Osteocyte (in vitro differentiated cells): Measurements from ENCODE around the gene NMBR. TPM values are rescaled to one million over a fixed set of nuclear protein-coding genes. Genes with fewer than 3 reads are reported as not detected.
"Not testable (repeated sequence)": the region's sequence is repeated elsewhere in the genome, so short reads cannot be mapped to it uniquely, and the experiment has no call there.

ENCODE experiments used
- DNase-seq: peaks from one replicate; pipeline ENCODE4 v3.0.0; 2021; ENCODE audit warnings: mixed read lengths; ENCODE audit not compliant: unreplicated experiment; ENCODE audit errors: extremely low spot score
- H3K27ac Mint-ChIP-seq: one replicate; pipeline ENCODE4 v1.8.0; 2021; ENCODE audit warnings: mild to moderate bottlenecking, mixed read lengths; ENCODE audit not compliant: unreplicated experiment
- H3K27me3 Mint-ChIP-seq: one replicate; pipeline ENCODE4 v1.8.0; 2021; ENCODE audit warnings: mixed read lengths; ENCODE audit not compliant: unreplicated experiment
- H3K36me3 Mint-ChIP-seq: one replicate; pipeline ENCODE4 v1.8.0; 2021; ENCODE audit warnings: mixed read lengths; ENCODE audit not compliant: unreplicated experiment
- H3K4me1 Mint-ChIP-seq: one replicate; pipeline ENCODE4 v1.8.0; 2021; ENCODE audit warnings: mixed read lengths; ENCODE audit not compliant: unreplicated experiment
- H3K4me3 Mint-ChIP-seq: one replicate; pipeline ENCODE4 v1.8.0; 2021; ENCODE audit warnings: mild to moderate bottlenecking, moderate library complexity, mixed read lengths; ENCODE audit not compliant: unreplicated experiment
- H3K9me3 Mint-ChIP-seq: one replicate; pipeline ENCODE4 v1.8.0; 2021; ENCODE audit warnings: mixed read lengths; ENCODE audit not compliant: unreplicated experiment
- total RNA-seq: library from RNA; stranded (reverse); gene quantifications from 2 replicates; pipeline ENCODE4 v1.2.1, GENCODE V29; 2021
- TF ChIP-seq, protein P1 (sequence below): fragments of 200-600 bp; sonication (generic); IDR thresholded peaks from 2 replicates; pipeline ENCODE4 v1.5.0; 2021; ENCODE audit warnings: antibody characterized with exemption, mild to moderate bottlenecking, moderate library complexity

The NMBR gene
- total RNA-seq, 1 donor from 2014 or later: not detected

DNA sequence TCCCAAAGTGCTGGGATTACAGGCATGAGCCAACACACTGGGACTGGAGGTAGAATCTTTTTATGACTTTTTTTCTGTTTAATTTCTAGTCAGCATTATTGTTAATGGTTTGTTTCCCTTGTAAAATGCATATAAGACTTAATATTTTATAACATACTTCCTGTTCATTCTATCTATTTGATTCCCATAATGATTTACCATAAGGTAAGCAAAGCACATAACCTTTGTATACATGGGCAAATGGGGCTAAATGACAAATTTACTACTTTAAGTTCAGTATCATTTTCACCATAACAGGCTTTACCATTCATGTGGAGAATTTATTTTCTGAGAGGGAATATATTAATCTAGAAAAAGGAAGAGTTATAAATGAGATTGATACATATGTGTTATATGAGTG, 24.4 kb upstream of the NMBR start:
- H3K36me3 Mint-ChIP-seq: peaks cover 46% of the 10 kb centered on the region
- no peaks in the 10 kb centered on the region for H3K4me1 Mint-ChIP-seq
- H3K27ac Mint-ChIP-seq: no peak overlapping the region
- no peaks in the 10 kb centered on the region for H3K9me3 Mint-ChIP-seq
- no peaks in the 10 kb centered on the region for H3K27me3 Mint-ChIP-seq
- no peak overlapping the region for H3K4me3 Mint-ChIP-seq
- TF ChIP-seq, protein P1, sequence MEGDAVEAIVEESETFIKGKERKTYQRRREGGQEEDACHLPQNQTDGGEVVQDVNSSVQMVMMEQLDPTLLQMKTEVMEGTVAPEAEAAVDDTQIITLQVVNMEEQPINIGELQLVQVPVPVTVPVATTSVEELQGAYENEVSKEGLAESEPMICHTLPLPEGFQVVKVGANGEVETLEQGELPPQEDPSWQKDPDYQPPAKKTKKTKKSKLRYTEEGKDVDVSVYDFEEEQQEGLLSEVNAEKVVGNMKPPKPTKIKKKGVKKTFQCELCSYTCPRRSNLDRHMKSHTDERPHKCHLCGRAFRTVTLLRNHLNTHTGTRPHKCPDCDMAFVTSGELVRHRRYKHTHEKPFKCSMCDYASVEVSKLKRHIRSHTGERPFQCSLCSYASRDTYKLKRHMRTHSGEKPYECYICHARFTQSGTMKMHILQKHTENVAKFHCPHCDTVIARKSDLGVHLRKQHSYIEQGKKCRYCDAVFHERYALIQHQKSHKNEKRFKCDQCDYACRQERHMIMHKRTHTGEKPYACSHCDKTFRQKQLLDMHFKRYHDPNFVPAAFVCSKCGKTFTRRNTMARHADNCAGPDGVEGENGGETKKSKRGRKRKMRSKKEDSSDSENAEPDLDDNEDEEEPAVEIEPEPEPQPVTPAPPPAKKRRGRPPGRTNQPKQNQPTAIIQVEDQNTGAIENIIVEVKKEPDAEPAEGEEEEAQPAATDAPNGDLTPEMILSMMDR: no peak
- DNase-seq: no peak

DNA sequence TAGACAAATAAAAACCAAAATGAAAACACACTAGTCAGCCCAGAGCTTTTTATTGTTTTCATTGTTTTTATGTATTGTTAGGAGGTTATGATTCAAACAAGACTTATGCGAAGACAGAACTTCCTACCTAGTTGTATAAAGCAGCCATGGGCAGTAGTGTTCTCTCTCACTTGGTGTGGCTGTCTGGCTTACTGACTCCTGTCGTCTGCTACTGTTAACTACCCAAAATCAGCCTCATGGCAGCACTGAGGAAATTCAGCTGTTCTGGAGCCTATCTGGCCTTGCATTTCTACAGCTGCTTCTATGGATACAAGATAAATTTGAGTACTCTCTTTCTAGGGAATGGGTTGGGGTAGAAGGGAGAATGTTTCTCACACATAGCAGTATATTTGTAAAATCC, 20.6 kb upstream of the NMBR start:
- H3K4me1 Mint-ChIP-seq: peaks cover 7% of the 10 kb centered on the region
- TF ChIP-seq, protein P1: no peak
- H3K36me3 Mint-ChIP-seq: peaks cover 25% of the 10 kb centered on the region
- no peak overlapping the region for H3K27ac Mint-ChIP-seq
- H3K9me3 Mint-ChIP-seq: no peaks in the 10 kb centered on the region
- DNase-seq: no peak
- H3K27me3 Mint-ChIP-seq: no peaks in the 10 kb centered on the region
- H3K4me3 Mint-ChIP-seq: no peak overlapping the region

DNA sequence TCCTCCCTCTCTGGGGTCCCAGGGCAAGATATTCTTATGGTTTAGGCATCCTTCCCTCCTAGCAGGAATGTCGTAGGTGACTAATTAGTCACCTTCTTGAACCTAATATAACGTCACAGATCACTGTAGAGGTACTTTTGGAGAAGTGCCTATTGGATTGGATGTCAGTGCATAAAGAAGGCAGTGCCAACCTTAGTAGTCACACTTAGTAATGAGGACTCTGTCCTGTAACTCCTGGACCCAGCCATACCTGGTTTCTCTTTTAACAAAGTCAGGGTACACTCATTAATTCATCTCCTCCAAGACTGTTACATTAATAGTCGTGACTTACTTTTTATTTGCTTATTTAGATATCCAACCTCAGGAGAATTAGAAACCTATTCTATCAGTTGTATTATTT, 20.1 kb upstream of the NMBR start:
- no peak overlapping the region for H3K27ac Mint-ChIP-seq
- peaks cover 9% of the 10 kb centered on the region for H3K4me1 Mint-ChIP-seq
- no peak overlapping the region for H3K4me3 Mint-ChIP-seq
- TF ChIP-seq, protein P1: no peak
- peaks cover 21% of the 10 kb centered on the region for H3K36me3 Mint-ChIP-seq
- H3K9me3 Mint-ChIP-seq: no peaks in the 10 kb centered on the region
- no peaks in the 10 kb centered on the region for H3K27me3 Mint-ChIP-seq
- no peak for DNase-seq

DNA sequence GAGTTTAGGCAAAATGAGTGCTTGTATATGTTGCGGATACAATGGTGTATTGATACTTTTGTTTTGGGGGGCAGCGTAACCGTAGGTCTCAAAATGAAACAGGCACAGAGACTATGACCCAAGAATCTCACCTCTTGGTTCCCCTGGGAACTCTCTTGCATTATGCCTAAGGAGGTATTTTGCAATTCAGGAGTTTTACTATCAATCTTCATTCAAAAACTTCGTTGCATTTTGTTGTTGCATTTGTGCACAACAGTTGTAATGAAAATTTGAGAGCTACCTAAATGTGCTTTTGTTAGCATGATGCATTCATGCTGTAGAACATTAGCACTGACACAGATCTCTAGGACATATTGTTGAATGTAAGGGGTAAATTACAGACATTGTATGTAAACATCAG, 18.3 kb upstream of the NMBR start:
- Mint-ChIP-seq H3K27me3 (no peaks in the 10 kb centered on the region), H3K4me3 (no peak overlapping the region), H3K9me3 (no peaks in the 10 kb centered on the region), H3K27ac (no peak overlapping the region), H3K4me1 (peaks cover 9% of the 10 kb centered on the region), H3K36me3 (peaks cover 17% of the 10 kb centered on the region)
- DNase-seq: no peak
- TF ChIP-seq, protein P1: no peak

DNA sequence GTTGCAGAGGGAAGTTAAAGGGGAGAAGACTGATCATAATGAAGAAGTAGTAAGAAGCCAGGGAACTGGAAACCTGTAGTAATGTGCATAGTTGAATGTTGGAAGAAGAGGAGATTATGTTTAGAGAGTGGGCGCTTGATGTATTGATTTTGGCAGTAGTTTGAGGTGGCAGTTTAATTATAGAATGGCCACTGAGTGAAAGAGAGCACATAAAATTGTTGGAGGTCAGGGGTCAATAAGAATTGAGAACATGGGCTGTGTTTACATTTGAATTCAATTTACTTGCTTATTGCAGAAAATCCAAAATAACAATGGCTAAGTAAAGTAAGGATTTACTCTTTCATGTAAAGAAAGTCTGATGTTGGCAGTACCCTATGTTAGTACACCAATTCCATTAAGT, 15.9 kb upstream of the NMBR start:
- DNase-seq: no peak
- H3K9me3 Mint-ChIP-seq: no peaks in the 10 kb centered on the region
- no peak overlapping the region for H3K4me3 Mint-ChIP-seq
- no peaks in the 10 kb centered on the region for H3K27me3 Mint-ChIP-seq
- peaks cover 8% of the 10 kb centered on the region for H3K36me3 Mint-ChIP-seq
- peaks cover 9% of the 10 kb centered on the region for H3K4me1 Mint-ChIP-seq
- no peak overlapping the region for H3K27ac Mint-ChIP-seq
- TF ChIP-seq, protein P1: no peak

DNA sequence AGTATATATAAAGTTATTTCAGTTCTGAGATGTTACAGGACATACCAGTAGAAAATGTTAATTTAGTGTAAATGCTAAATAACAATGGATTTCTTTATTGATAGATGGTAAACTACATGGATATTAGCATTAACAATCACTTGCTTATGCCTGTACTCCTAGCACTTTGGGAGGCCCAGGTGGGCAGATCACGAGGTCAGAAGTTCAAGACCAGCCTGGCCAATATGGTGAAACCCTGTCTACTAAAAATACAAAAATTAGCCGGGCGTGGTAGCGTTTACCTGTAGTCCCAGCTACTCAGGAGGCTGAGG, 9.8 kb upstream of the NMBR start:
- not testable (repeated sequence) for H3K27ac Mint-ChIP-seq, H3K27me3 Mint-ChIP-seq, DNase-seq, H3K9me3 Mint-ChIP-seq, H3K36me3 Mint-ChIP-seq, H3K4me3 Mint-ChIP-seq
- peaks cover 13% of the 10 kb centered on the region for H3K4me1 Mint-ChIP-seq
